ENCODE data around the gene TMEM132D. TPM values are rescaled to one million over a fixed set of nuclear protein-coding genes. Genes with fewer than 3 reads are reported as not detected.
A peak's percentile ranks its signal among the peaks of the same experiment; 100 is the strongest.

TMEM132D gene
- total RNA-seq, 1 donor from 2014 or later: not detected

DNA sequence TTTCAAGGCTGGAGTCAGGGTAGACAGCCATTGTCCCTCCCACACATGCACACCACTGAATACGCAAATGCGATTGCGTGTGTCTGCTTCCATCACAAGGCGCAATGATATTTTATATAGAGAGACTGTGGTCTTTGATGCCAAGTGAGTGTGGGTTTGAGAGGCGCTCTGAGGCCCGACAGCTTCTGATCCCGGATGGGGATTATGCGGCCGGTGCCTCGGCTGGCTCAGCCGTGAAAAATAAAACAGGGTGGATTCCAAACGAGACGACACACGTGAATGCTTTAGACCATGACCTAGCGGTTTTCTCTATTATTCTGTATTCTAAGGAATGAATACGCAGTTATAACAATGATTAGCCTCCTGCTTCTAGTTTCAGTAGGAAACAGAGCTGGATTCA lies 72.5 kb downstream of the TMEM132D start:
- H3K9me3 ChIP-seq (ENCODE audit: insufficient read depth, low read depth, low read length): no peaks in the 10 kb centered on the region
- no peak for TF ChIP-seq EZH2 (IDR thresholded peaks at IDR 0.05; ENCODE audit: insufficient read depth, low read length)
- TF ChIP-seq, protein P1, sequence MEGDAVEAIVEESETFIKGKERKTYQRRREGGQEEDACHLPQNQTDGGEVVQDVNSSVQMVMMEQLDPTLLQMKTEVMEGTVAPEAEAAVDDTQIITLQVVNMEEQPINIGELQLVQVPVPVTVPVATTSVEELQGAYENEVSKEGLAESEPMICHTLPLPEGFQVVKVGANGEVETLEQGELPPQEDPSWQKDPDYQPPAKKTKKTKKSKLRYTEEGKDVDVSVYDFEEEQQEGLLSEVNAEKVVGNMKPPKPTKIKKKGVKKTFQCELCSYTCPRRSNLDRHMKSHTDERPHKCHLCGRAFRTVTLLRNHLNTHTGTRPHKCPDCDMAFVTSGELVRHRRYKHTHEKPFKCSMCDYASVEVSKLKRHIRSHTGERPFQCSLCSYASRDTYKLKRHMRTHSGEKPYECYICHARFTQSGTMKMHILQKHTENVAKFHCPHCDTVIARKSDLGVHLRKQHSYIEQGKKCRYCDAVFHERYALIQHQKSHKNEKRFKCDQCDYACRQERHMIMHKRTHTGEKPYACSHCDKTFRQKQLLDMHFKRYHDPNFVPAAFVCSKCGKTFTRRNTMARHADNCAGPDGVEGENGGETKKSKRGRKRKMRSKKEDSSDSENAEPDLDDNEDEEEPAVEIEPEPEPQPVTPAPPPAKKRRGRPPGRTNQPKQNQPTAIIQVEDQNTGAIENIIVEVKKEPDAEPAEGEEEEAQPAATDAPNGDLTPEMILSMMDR (IDR thresholded peaks at IDR 0.05; ENCODE audit: insufficient read depth, low read depth, low read length): no peak
- Mint-ChIP-seq H3K4me1 (ENCODE audit: low read depth, unreplicated experiment) (no peaks in the 10 kb centered on the region), H3K27ac (ENCODE audit: unreplicated experiment) (no peak overlapping the region), H3K36me3 (ENCODE audit: low read depth, unreplicated experiment) (no peaks in the 10 kb centered on the region), H3K9me3 (ENCODE audit: unreplicated experiment) (peaks cover 6% of the 10 kb centered on the region), H3K4me3 (ENCODE audit: unreplicated experiment) (no peak overlapping the region), H3K27me3 (ENCODE audit: low read depth, unreplicated experiment) (no peaks in the 10 kb centered on the region)
- DNase-seq (ENCODE audit: low read depth) (no peak), FAIRE-seq (no peak)
- no peak overlapping the region for H3K4me3 ChIP-seq (ENCODE audit: insufficient read depth, low read depth, low read length)
- H4K20me1 ChIP-seq (ENCODE audit: insufficient read depth, low read length): no peaks in the 10 kb centered on the region
- no peak overlapping the region for H3K27ac ChIP-seq (ENCODE audit: low read depth, low read length)
- no peaks in the 10 kb centered on the region for H3K36me3 ChIP-seq (ENCODE audit: insufficient read depth, low read length)
- peak overlapping the region; percentile 39 for H3K4me2 ChIP-seq (ENCODE audit: low read length)
- H3K27me3 ChIP-seq (ENCODE audit: insufficient read depth, low read length): no peaks in the 10 kb centered on the region
- peaks cover 4% of the 10 kb centered on the region for H3K4me1 ChIP-seq (ENCODE audit: insufficient read depth, low read length)
- no peaks in the 10 kb centered on the region for H3K79me2 ChIP-seq (ENCODE audit: insufficient read depth, low read length)
- no peak overlapping the region for H3K9ac ChIP-seq (ENCODE audit: low read length)
- H2AFZ ChIP-seq (ENCODE audit: low read depth, low read length): peak overlapping the region; percentile 28

DNA sequence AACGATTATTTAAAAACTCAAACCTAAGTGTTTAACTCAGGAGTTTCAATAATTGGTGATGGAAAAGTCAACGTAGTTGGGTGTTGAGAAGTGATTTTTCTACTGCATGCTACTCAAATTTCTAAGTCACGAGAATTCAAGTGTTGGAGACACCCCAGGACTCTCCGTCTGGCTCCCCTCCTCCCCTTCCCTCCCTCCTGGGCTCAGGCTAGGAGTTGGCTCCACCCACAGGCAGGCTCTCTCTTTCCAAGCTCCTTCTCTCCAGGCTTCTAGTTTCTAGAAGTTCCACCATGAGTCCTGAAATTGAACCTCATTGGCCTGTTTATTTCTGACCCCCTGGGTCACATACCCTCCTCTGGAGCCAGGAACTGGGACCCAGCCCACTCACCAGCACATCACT lies 73.0 kb downstream of the TMEM132D start:
- Histone ChIP-seq H2AFZ (ENCODE audit: low read depth, low read length) (peak overlapping the region; percentile 28), H3K27ac (ENCODE audit: low read depth, low read length) (no peak overlapping the region), H3K9me3 (ENCODE audit: insufficient read depth, low read depth, low read length) (no peaks in the 10 kb centered on the region), H3K4me3 (ENCODE audit: insufficient read depth, low read depth, low read length) (no peak overlapping the region), H3K27me3 (ENCODE audit: insufficient read depth, low read length) (no peaks in the 10 kb centered on the region), H3K9ac (ENCODE audit: low read length) (no peak overlapping the region), H3K36me3 (ENCODE audit: insufficient read depth, low read length) (no peaks in the 10 kb centered on the region), H3K4me2 (ENCODE audit: low read length) (peak overlapping the region; percentile 39), H3K79me2 (ENCODE audit: insufficient read depth, low read length) (no peaks in the 10 kb centered on the region), H4K20me1 (ENCODE audit: insufficient read depth, low read length) (no peaks in the 10 kb centered on the region), H3K4me1 (ENCODE audit: insufficient read depth, low read length) (peaks cover 4% of the 10 kb centered on the region)
- Mint-ChIP-seq H3K4me3 (ENCODE audit: unreplicated experiment) (no peak overlapping the region), H3K27me3 (ENCODE audit: low read depth, unreplicated experiment) (no peaks in the 10 kb centered on the region), H3K4me1 (ENCODE audit: low read depth, unreplicated experiment) (no peaks in the 10 kb centered on the region), H3K27ac (ENCODE audit: unreplicated experiment) (no peak overlapping the region), H3K36me3 (ENCODE audit: low read depth, unreplicated experiment) (no peaks in the 10 kb centered on the region), H3K9me3 (ENCODE audit: unreplicated experiment) (peaks cover 8% of the 10 kb centered on the region)
- TF ChIP-seq, protein P1 (IDR thresholded peaks at IDR 0.05; ENCODE audit: insufficient read depth, low read depth, low read length): no peak
- no peak for TF ChIP-seq EZH2 (IDR thresholded peaks at IDR 0.05; ENCODE audit: insufficient read depth, low read length)
- no peak for DNase-seq (ENCODE audit: low read depth)
- no peak for FAIRE-seq

DNA sequence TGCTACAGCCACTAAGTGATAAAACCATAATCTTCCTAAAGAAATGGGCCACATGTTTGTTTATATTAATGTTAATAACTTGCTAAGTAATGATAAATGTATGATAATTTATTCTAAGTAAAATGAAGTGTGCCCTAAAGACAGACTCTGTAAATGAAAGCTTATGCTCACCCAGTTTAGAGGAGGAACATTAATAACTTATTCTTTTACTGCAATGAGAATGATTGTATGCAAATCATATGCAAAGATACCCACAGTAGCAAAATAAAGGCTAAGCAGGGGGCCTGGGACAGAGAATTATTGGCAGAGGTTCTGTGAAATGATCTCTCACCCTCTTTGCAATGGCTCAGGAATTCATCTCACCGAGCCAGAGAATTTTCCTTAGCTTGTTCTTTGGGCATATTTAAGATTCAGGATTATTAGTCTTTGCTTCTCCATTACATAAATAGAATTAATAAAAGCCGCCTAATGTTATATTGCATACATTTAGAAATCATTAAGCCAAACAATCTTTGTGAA lies 75.9 kb downstream of the TMEM132D start:
- Histone ChIP-seq H3K36me3 (ENCODE audit: insufficient read depth, low read length) (no peaks in the 10 kb centered on the region), H3K4me2 (ENCODE audit: low read length) (no peak overlapping the region), H4K20me1 (ENCODE audit: insufficient read depth, low read length) (no peaks in the 10 kb centered on the region), H3K27ac (ENCODE audit: low read depth, low read length) (no peak overlapping the region), H3K79me2 (ENCODE audit: insufficient read depth, low read length) (no peaks in the 10 kb centered on the region), H3K9me3 (ENCODE audit: insufficient read depth, low read depth, low read length) (no peaks in the 10 kb centered on the region), H3K4me1 (ENCODE audit: insufficient read depth, low read length) (peaks cover 4% of the 10 kb centered on the region), H3K9ac (ENCODE audit: low read length) (no peak overlapping the region), H3K4me3 (ENCODE audit: insufficient read depth, low read depth, low read length) (no peak overlapping the region), H3K27me3 (ENCODE audit: insufficient read depth, low read length) (no peaks in the 10 kb centered on the region), H2AFZ (ENCODE audit: low read depth, low read length) (no peak overlapping the region)
- DNase-seq (ENCODE audit: low read depth) (peak; percentile 42), FAIRE-seq (no peak)
- Mint-ChIP-seq H3K36me3 (ENCODE audit: low read depth, unreplicated experiment) (no peaks in the 10 kb centered on the region), H3K9me3 (ENCODE audit: unreplicated experiment) (peaks cover 15% of the 10 kb centered on the region), H3K4me1 (ENCODE audit: low read depth, unreplicated experiment) (no peaks in the 10 kb centered on the region), H3K27ac (ENCODE audit: unreplicated experiment) (no peak overlapping the region), H3K27me3 (ENCODE audit: low read depth, unreplicated experiment) (no peaks in the 10 kb centered on the region), H3K4me3 (ENCODE audit: unreplicated experiment) (no peak overlapping the region)
- TF ChIP-seq, protein P1 (IDR thresholded peaks at IDR 0.05; ENCODE audit: insufficient read depth, low read depth, low read length): no peak
- no peak for TF ChIP-seq EZH2 (IDR thresholded peaks at IDR 0.05; ENCODE audit: insufficient read depth, low read length)

Measured in astrocyte (in vitro differentiated cells and primary cell).